Measurements from ENCODE around the gene AGXT. TPM values are rescaled to one million over a fixed set of nuclear protein-coding genes. Genes with fewer than 3 reads are reported as not detected.

The AGXT gene
- total RNA-seq, 1 experiment from 2014 or later = 0.36 TPM

GRCh38 chr2:240851078-240851991, 17.3 kb upstream of the AGXT start:
- no peaks in the 10 kb centered on the region for H3K36me3 ChIP-seq (ENCODE audit: control insufficient read depth, insufficient read depth, low read length)
- no peak for TF ChIP-seq POLR2AphosphoS5 (IDR thresholded peaks at IDR 0.05; ENCODE audit: low read depth, low read length)
- TF ChIP-seq TCF7L2 (IDR thresholded peaks at IDR 0.05; ENCODE audit: low read depth, low read length) = no peak
- 0 out of 4 replicates have a peak, but pooled peaks of 1 of the 2 experiments have one; percentile 34 for TF ChIP-seq REST (IDR thresholded peaks at IDR 0.05; ENCODE audit: insufficient read depth in 1 of 2, low read depth in 2 of 2, low read length in 1 of 2)
- TF ChIP-seq SIN3A (IDR thresholded peaks at IDR 0.05; ENCODE audit: borderline replicate concordance, insufficient read depth, low read depth, low read length) = no peak
- TF ChIP-seq CTCF (IDR thresholded peaks at IDR 0.05) = peak; percentile 95
- H3K4me1 ChIP-seq (ENCODE audit: control insufficient read depth, insufficient read depth, low read length) = no peaks in the 10 kb centered on the region
- H3K27me3 ChIP-seq (ENCODE audit: control insufficient read depth, insufficient read depth, low read length) = no peaks in the 10 kb centered on the region
- CTCF ChIA-PET = interaction anchor here (0.5 to 2.2 kb wide), 6 partner anchors 11 to 438 kb away, joined by 3 to 9 read pairs (median 4); no protein-coding TSS in a partner anchor
- DNase-seq (ENCODE audit: low read depth, low spot score) = peak; percentile 67
- intact Hi-C loops (cut with micrococcal nuclease; ENCODE audit: unreplicated experiment) (no loop called here), in situ Hi-C loops (cut with HindIII; ENCODE audit: low pct_unique_long_range_greater_than_20kb, low sequenced_read_pairs) (no loop called here)
- no peak overlapping the region for H3K4me3 ChIP-seq (ENCODE audit: low read depth in 2 of 2, low read length in 2 of 2)
- BruUV-seq (replicated peaks) = no TSS peak
- POLR2A ChIA-PET = no interaction called here
- ATAC-seq = peak; percentile 96
- H3K9me3 ChIP-seq (ENCODE audit: control insufficient read depth, insufficient read depth, low read depth, low read length) = peaks cover 6% of the 10 kb centered on the region; the same call in 1 of the 2 replicates
- no peak overlapping the region for H3K27ac ChIP-seq (ENCODE audit: low read length)

- Histone ChIP-seq H3K27me3 (ENCODE audit: control insufficient read depth, insufficient read depth, low read length) (no peaks in the 10 kb centered on the region), H3K4me3 (ENCODE audit: low read depth in 2 of 2, low read length in 2 of 2) (no peak overlapping the region), H3K36me3 (ENCODE audit: control insufficient read depth, insufficient read depth, low read length) (no peaks in the 10 kb centered on the region), H3K4me1 (ENCODE audit: control insufficient read depth, insufficient read depth, low read length) (no peaks in the 10 kb centered on the region), H3K9me3 (ENCODE audit: control insufficient read depth, insufficient read depth, low read depth, low read length) (peaks cover 6% of the 10 kb centered on the region; the same call in 1 of the 2 replicates), H3K27ac (ENCODE audit: low read length) (no peak overlapping the region)
- intact Hi-C loops (cut with micrococcal nuclease; ENCODE audit: unreplicated experiment) = no loop called here
- CTCF ChIA-PET = interaction anchor here (2.2 kb wide), 1 partner anchor 12 kb away, joined by 9 read pairs; no protein-coding TSS in a partner anchor
- POLR2A ChIA-PET = no interaction called here
- ATAC-seq (no peak), DNase-seq (ENCODE audit: low read depth, low spot score) (no peak)
- in situ Hi-C loops (cut with HindIII; ENCODE audit: low pct_unique_long_range_greater_than_20kb, low sequenced_read_pairs) = no loop called here
- TF ChIP-seq SIN3A (IDR thresholded peaks at IDR 0.05; ENCODE audit: borderline replicate concordance, insufficient read depth, low read depth, low read length) (no peak), REST (IDR thresholded peaks at IDR 0.05; ENCODE audit: insufficient read depth in 1 of 2, low read depth in 2 of 2, low read length in 1 of 2) (no peak), TCF7L2 (IDR thresholded peaks at IDR 0.05; ENCODE audit: low read depth, low read length) (no peak), CTCF (IDR thresholded peaks at IDR 0.05) (no peak), POLR2AphosphoS5 (IDR thresholded peaks at IDR 0.05; ENCODE audit: low read depth, low read length) (no peak)
- no TSS peak for BruUV-seq (replicated peaks)
Observed at GRCh38 chr2:240852671-240853314, 15.8 kb upstream of the AGXT start.
